ENCODE measurements around the gene KRT82. TPM values are rescaled to one million over a fixed set of nuclear protein-coding genes. Genes with fewer than 3 reads are reported as not detected.
A peak's percentile ranks its signal among the peaks of the same experiment; 100 is the strongest.

KRT82 gene
- total and polyA plus RNA-seq, 3 donors from 2014 or later, result not detected

DNA sequence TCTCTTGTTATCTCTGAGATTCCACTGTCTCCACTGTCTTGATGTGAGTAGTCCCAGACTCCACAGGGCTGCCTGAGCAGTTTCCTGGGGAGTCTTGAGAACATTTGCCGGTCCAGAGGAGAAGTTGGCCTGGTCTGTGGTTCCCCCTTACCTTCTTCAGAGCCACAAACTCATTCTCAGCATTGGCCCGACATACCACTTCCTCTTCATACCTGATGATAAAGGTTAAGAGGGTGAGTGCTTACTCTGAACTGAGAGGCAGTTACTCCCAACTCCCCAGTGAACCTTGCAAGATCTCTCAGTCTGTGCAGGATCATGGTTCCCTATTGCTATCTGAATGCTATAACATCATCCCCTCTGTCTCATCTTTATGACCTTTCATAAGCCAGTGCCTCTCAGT, 23.3 kb downstream of the KRT82 start:
- intact Hi-C loops (cut with DNase I; ENCODE audit: low total_unique reads), result no loop called here
- TF ChIP-seq POLR2A (IDR thresholded peaks at IDR 0.05), result no peak
- TF ChIP-seq, protein P1, sequence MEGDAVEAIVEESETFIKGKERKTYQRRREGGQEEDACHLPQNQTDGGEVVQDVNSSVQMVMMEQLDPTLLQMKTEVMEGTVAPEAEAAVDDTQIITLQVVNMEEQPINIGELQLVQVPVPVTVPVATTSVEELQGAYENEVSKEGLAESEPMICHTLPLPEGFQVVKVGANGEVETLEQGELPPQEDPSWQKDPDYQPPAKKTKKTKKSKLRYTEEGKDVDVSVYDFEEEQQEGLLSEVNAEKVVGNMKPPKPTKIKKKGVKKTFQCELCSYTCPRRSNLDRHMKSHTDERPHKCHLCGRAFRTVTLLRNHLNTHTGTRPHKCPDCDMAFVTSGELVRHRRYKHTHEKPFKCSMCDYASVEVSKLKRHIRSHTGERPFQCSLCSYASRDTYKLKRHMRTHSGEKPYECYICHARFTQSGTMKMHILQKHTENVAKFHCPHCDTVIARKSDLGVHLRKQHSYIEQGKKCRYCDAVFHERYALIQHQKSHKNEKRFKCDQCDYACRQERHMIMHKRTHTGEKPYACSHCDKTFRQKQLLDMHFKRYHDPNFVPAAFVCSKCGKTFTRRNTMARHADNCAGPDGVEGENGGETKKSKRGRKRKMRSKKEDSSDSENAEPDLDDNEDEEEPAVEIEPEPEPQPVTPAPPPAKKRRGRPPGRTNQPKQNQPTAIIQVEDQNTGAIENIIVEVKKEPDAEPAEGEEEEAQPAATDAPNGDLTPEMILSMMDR (IDR thresholded peaks at IDR 0.05), result no peak
- Histone ChIP-seq H3K4me1 (no peaks in the 10 kb centered on the region), H3K36me3 (ENCODE audit: low read depth, missing control alignments) (no peaks in the 10 kb centered on the region), H3K9me3 (no peaks in the 10 kb centered on the region), H3K4me3 (no peak overlapping the region), H3K27me3 (no peaks in the 10 kb centered on the region), H3K27ac (no peak overlapping the region)
- 92 to 96% methylated on average over 2 of the region's 2 CpGs for WGBS, 2 donors
- no peak for DNase-seq

DNA sequence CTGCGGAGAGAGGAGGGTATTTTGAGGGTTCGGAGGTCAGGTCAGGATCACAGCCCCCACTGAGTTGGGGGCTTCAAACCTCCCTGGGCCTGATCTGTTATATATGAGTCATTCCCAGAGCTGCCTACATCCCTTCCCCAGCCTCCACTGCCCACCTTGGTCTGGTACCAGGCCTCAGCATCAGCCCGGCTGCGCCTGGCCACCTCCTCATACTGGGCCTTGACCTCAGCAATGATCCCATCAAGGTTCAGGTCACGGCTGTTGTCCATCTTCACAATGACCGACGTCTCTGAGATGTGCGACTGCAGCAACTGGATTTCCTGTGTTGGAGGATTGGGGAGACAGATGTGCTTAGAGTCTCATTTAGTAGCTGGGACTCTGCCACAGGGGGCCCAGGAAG, 24.9 kb downstream of the KRT82 start:
- Histone ChIP-seq H3K27ac (no peak overlapping the region), H3K27me3 (no peaks in the 10 kb centered on the region), H3K9me3 (no peaks in the 10 kb centered on the region), H3K36me3 (ENCODE audit: low read depth, missing control alignments) (no peaks in the 10 kb centered on the region), H3K4me1 (no peaks in the 10 kb centered on the region), H3K4me3 (no peak overlapping the region)
- DNase-seq, result no peak
- WGBS, 2 donors, result 90 to 93% methylated on average over 7 to 8 of the region's 8 CpGs
- no peak for TF ChIP-seq POLR2A (IDR thresholded peaks at IDR 0.05)
- TF ChIP-seq, protein P1 (IDR thresholded peaks at IDR 0.05), result no peak
- intact Hi-C loops (cut with DNase I; ENCODE audit: low total_unique reads), result no loop called here

DNA sequence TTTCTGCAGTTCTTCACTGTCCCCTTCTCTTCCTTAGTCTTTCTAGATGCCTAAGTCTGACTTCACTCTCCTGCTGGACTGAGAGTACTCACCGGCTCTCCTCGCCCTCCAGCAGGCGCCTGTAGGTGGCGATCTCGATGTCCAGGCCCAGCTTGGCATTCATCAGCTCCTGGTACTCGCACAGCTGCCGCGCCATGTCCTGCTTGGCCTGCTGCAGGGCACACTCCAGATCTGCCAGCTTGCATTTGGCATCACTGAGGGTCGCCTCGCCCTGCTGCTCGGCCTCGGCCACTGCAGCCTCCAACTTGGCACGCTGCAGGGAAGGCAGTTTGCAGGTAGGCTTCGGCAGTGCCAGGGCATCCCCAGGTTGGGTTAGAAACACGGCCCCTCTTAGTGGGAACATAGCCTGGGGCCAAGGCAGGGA, 25.9 kb downstream of the KRT82 start:
- Histone ChIP-seq H3K27me3 (no peaks in the 10 kb centered on the region), H3K4me3 (no peak overlapping the region), H3K27ac (no peak overlapping the region), H3K4me1 (no peaks in the 10 kb centered on the region), H3K9me3 (no peaks in the 10 kb centered on the region), H3K36me3 (ENCODE audit: low read depth, missing control alignments) (no peaks in the 10 kb centered on the region)
- intact Hi-C loops (cut with DNase I; ENCODE audit: low total_unique reads), result no loop called here
- WGBS, 2 donors, result 44 to 79% methylated on average over 8 to 15 of the region's 15 CpGs
- peak; percentile 48 for DNase-seq
- TF ChIP-seq POLR2A (IDR thresholded peaks at IDR 0.05), result no peak
- TF ChIP-seq, protein P1 (IDR thresholded peaks at IDR 0.05), result peak in 1 of 3 experiments; percentile 24

DNA sequence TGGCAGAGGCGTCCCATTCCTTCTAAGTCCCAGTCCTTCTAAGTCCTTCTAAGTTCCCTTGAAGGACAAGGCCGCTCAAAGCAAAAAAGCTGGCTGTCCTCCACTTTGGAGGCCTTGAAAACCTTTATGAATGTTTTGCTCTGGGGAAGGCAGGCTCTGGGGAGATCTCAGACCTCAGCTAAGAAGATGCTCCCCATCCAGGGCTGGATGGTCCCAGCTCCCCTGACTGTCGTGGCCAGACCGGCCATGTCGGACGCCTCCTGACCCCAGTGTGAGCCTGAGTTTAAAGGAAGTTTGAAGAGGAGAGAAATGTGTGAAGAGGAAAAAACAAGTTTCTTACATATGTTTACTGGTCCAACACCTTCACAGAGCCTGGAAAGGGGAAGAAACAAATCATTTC, 26.6 kb downstream of the KRT82 start:
- 70 to 74% methylated on average over 6 of the region's 6 CpGs for WGBS, 2 donors
- no peaks in the 10 kb centered on the region for H3K9me3 ChIP-seq
- no peaks in the 10 kb centered on the region for H3K4me1 ChIP-seq
- TF ChIP-seq, protein P1 (IDR thresholded peaks at IDR 0.05), result no peak
- TF ChIP-seq POLR2A (IDR thresholded peaks at IDR 0.05), result no peak
- no peak overlapping the region for H3K27ac ChIP-seq
- intact Hi-C loops (cut with DNase I; ENCODE audit: low total_unique reads), result no loop called here
- no peak overlapping the region for H3K4me3 ChIP-seq
- no peaks in the 10 kb centered on the region for H3K27me3 ChIP-seq
- H3K36me3 ChIP-seq (ENCODE audit: low read depth, missing control alignments), result no peaks in the 10 kb centered on the region
- no peak for DNase-seq

DNA sequence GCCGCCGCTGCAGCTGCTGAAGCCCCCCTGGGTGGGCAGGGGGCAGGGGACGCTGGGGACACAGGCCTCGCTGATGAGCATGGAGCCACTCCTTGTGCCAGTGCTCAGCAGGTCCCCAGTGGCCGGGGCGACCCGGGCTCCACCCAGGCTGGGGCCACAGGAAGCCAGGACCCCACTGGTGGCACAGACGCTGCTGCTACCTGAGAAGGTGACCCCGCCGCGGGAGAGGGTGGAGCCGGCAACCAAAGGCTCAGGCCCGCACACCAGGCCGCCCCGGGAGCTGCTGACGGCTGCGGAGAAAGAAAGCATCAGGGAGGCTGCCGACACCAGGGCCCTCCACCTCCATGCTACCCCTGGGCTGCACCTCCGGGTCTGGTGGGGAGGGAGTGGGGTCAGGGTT, 28.0 kb downstream of the KRT82 start:
- Histone ChIP-seq H3K27me3 (no peaks in the 10 kb centered on the region), H3K27ac (no peak overlapping the region), H3K36me3 (ENCODE audit: low read depth, missing control alignments) (no peaks in the 10 kb centered on the region), H3K4me3 (no peak overlapping the region), H3K9me3 (no peaks in the 10 kb centered on the region), H3K4me1 (no peaks in the 10 kb centered on the region)
- WGBS, 2 donors, result 82% methylated on average over 11 of the region's 19 CpGs; no CpG with 5 or more reads in 1 of the 2 donors
- no peak for DNase-seq
- TF ChIP-seq, protein P1 (IDR thresholded peaks at IDR 0.05), result no peak
- no peak for TF ChIP-seq POLR2A (IDR thresholded peaks at IDR 0.05)
- intact Hi-C loops (cut with DNase I; ENCODE audit: low total_unique reads), result no loop called here

All from testis (tissue), 3 donors.